LoVo (cell line): Measurements from ENCODE around the gene IRF4.

Experiments
- DNase-seq: peaks from one replicate; pipeline ENCODE4 v3.0.0-alpha.2; 2016; ENCODE audit warnings: low spot score

The IRF4 gene

GRCh38 chr6:444653-445275 is 53.2 kb downstream of the IRF4 start:
- no peak for DNase-seq

- DNase-seq: no peak
These were observed 54.2 kb downstream of the IRF4 start for GRCh38 chr6:445571-446417.

DNA sequence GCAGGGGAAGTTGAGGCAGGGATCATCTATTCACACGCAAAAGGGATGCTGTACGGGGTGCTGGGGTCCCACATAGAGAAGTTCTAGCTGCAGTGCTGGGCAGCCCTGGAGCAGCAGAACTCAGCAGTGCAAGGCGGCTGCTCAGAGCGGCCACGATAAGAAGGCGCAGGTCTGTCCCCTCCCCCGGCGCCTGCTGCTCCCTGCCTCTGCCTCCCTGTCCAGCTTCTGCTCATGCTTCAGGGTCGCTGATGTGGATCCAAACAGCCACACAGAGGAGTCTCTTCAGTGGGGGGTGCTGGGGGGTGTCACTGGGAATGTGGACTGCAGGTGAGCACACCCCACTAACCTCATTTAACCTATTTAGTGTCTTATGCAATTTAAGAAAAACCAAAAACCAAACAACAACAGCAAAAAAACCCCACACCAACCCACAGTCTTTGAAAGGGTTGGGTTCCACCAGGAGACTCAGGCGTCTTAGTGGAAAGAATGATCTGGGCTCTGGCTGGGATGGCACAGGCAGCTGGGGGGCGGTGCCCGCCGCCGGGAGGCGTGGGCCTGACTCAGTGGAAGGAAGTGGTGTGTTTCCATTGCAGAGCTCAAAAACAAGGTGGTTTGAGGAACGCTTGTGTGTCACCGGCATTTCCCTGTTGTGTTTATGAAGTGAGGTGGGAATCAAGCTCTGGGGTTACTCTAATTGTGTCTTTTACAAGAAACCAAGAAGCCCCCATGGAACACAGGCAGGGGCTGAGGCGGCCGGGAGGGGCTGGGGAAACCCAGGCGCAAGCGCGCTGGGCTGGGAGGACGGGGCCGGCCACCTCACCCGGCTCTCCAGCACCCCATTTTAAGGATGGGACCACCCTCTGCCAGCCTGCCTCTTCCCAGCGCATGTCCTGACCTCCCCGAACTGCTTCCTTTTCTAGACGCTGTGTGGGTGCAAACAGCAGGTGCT is 55.1 kb downstream of the IRF4 start:
- DNase-seq: no peak

DNA sequence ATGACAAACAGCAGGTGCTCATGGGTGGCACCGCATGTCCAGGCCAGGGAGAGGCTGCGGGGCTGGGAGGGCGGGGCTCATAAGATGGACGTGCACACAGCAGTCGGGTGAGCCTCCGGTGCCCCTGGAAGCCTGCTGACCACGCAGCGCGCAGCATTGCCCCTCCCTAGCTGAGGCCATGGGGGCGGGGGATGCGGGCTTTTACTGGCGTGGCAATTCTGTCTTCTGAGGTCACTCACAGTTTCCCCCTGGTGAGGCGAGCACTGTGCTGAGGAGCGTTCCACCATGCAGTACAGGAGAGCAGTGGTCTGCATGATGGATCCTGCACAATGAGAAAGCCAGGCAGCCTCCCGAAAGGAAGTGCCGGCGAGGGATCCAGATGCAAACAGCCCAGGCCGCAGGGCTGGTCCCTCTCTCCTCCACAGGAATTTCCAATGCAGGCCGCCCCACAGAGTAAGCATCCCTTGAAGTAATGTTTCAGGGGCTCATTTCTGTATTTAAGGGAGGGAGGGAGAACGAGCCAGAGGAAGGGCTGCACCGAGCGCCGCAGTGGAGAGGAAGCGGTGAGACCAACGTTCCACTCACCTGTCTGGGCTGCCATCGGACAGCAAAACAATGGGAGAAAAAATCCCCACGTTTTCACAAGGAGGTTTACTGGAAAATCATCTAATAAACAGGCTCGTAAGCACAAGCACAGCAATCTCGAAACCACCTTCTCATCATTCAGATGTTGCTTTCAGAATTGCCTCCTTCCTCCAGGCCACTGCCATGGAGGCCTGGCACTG is 56.0 kb downstream of the IRF4 start:
- no peak for DNase-seq

DNA sequence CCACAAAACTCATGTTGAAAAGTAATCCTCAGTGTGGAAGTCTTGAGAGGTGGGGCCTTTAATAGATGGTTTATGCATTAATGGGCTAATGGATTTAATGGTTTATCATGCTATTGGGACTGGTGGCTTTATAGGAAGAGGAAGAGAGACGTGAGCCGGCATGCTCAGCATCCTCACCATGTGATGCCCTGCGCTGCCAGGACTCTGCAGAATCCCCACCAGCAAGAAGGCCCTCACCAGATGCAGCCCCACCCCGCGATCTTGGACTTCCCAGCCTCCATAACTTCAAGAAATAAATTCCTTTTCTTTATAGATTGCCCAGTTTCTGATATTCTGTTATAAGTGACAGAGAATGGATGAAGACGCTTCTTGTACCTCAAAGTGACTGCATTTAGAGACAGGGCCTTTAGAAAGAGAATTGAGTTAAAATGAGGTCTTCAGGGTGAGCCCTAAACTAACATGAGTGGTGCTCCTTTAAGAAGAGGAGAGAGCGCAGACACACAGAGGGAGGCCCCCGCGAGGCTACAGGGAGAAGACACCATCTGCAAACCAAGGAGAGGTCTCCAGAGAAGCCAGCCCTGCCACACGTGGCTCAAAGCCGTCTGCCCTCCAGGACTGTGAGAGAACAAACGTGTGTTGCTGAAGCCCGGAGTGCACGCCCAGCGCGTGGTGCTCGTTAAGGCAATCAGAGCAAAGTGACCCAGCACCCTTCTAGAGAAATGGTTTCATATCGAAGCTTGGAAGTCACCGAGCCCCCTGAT is 56.9 kb downstream of the IRF4 start:
- DNase-seq: no peak

DNA sequence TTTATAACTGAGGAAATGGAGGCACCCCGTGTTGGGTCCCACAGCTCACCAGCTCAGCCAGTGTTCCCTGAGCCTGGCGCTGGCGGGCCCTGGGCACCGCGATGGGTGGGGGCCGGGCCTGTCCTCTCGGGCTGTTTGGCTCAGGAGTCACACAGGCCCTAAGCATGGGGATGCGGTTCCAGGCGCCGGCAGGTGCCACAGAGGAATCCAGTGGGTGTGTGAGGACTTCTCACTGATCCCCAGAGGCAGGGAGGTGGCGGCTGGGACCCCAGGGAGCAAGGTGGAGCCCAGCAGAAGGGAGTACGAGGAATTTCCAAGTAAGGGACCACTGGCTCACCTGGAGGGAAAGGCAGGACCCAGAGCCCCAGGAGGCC is 57.5 kb downstream of the IRF4 start:
- no peak for DNase-seq

- no peak for DNase-seq
These were observed 58.2 kb downstream of the IRF4 start for GRCh38 chr6:449486-450419.

GRCh38 chr6:451336-451735 is 59.8 kb downstream of the IRF4 start:
- no peak for DNase-seq

DNA sequence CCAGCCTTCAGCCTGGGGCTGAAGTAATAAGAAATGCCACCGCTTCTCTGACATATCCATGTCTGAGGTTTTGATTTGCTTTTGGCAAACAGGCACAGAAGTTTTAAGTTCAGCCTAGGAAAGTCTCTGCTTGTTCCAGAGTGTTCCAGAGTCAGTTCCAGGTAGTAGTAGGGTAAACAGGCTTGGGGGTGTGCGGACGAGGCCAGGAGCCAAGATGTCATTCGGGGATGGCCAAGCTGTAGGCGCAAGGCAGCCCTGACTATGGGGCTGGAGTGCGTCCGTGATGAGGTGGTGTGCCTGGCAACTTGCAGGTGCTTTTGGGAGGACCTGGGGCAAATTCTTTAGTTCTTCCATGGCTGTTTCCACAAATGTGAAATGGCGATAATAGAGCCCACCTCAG is 60.3 kb downstream of the IRF4 start:
- DNase-seq: no peak

GRCh38 chr6:452301-453067 is 60.9 kb downstream of the IRF4 start:
- DNase-seq: no peak

DNA sequence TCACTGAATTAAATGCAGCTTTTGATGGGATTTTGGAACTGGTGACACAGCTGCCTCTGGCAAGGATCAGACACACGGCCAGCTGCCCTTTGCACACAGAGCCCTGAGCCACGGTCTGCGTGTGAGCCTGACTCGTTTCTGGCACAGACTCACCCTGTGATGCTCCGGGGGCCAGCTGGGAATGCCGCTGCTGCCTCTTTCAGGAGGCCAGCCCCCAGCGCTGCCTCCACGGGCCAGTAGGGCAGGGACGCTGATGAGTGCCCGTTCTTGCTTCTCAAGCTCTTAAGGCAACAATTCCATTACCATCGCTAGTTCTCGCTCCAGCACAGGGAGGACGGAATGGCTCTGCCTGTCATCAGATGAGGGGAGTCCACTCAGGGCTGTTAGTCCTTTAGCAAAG is 61.6 kb downstream of the IRF4 start:
- no peak for DNase-seq

DNA sequence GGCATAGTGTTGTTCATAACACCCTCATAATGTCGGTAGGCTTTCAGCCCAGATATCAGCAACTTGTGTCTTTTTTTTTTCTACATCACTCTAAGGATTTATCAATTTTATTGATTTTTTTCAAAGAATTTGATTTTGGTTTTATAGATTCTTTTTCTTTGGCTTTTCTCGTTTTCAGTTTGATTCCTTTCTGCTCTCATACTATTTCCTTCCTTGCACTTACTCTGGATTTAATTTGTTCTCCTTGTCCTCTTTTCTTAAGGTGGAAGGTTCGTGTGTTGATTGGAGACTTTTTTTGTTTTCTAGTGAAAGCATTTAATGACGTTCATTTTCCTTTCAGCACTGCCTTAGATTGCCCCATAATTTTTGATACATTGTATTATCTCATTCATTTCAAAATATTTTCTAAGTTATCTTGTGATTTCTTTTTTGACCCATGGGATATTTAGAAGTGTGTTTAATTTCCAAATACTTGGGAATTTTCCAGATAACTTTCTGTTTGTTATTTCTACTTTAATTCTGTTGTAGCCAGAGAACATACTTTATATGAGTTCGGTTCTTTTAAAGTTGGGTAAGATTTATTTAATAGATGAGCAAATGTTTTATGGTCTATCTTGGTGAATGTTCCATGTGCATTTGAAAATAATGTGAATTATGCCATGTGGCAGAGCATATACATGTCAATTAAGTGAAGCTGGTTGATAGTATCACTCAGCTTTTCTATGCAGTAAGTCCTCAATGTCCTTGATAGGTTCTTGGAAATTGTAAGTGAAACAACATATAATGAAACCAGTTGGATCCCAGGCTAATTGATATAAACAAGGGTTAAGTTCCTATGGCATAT is 62.8 kb downstream of the IRF4 start:
- DNase-seq: no peak

DNA sequence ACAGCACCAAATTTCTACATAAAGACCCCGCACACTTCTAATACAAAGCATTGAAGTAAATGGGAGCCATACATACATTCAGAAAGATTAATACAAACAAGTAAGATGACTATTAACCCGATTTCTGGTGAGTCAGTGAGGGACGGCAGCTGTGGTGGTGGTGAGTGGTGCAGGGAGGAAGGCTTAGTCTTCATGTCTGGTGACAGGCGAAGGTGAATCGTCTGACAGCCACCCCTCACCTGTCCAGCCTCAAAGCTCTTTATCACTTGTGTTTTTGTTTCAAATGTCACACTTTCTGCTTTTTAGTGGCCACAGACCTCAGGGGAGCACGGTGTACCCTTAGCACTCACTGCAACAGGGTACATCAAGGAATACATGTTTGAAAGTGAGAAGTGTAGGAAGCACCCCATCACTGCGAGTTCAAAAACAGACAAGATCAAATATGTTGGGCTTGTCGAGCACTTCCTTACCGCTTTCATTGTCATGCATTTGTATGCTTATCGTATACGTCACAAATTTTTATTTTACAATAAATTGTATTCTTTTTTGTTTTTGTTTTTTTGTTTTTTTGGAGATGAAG is 63.5 kb downstream of the IRF4 start:
- no peak for DNase-seq

GRCh38 chr6:455835-456234 is 64.3 kb downstream of the IRF4 start:
- DNase-seq: no peak

DNA sequence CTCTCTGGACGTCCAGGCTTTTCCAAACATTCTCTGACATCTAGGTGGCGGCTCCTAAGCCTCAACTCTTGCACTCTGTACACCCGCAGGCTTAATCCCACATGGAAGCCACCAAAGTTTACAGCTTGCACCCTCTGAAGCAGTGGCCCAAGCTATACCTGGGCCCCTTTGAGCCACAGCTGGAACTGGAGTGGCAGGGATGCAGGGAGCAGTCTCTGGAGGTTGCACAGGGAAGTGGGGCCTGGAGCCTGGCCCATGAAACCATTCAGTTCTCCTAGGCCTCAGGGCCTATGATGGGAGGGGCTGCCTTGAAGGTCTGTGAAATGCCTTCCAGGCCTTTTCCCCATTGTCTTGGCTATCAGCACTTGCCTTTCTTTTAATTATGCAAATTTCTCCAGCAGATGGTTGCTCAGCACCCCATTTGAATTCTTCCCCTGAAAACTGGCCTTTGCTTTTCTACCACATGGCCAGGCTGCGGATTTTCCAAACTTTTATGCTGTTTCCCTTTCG is 64.9 kb downstream of the IRF4 start:
- DNase-seq: no peak

- no peak for DNase-seq
These were observed 65.3 kb downstream of the IRF4 start for GRCh38 chr6:456887-457286.
